ENCODE measurements around the gene NOXO1.

Gene NOXO1

GRCh38 chr16:1979271-1980029 is 1.8 kb downstream of the NOXO1 start:
- peak overlapping the region; percentile 56 to 57 for H3K9ac ChIP-seq (ENCODE audit: low read depth in 1 of 2, low read length in 2 of 2)
- H3K27me3 ChIP-seq (ENCODE audit: control insufficient read depth in 1 of 2, insufficient read depth in 2 of 2, low read length in 2 of 2) = peaks cover 13 to 15% of the 10 kb centered on the region in 2 donors
- H3K9me3 ChIP-seq (ENCODE audit: control insufficient read depth in 1 of 2, low read length in 2 of 2) = no peaks in the 10 kb centered on the region
- peaks cover 32 to 52% of the 10 kb centered on the region in 2 donors for H3K4me1 ChIP-seq (ENCODE audit: control insufficient read depth in 1 of 2, insufficient read depth in 2 of 2, low read length in 2 of 2)
- H3K4me3 ChIP-seq (ENCODE audit: low read depth in 1 of 2, low read length in 2 of 2) = peak overlapping the region; percentile 55 to 56
- H3K36me3 ChIP-seq (ENCODE audit: control insufficient read depth in 1 of 2, insufficient read depth in 2 of 2, low read length in 2 of 2) = peaks cover 15 to 42% of the 10 kb centered on the region in 2 donors
- H3K27ac ChIP-seq (ENCODE audit: low read depth, low read length) = peak overlapping the region; percentile 66

- peaks cover 13 to 15% of the 10 kb centered on the region in 2 donors for H3K27me3 ChIP-seq (ENCODE audit: control insufficient read depth in 1 of 2, insufficient read depth in 2 of 2, low read length in 2 of 2)
- peaks cover 15 to 46% of the 10 kb centered on the region in 2 donors for H3K36me3 ChIP-seq (ENCODE audit: control insufficient read depth in 1 of 2, insufficient read depth in 2 of 2, low read length in 2 of 2)
Observed at GRCh38 chr16:1978476-1979120, 2.7 kb downstream of the NOXO1 start.

GRCh38 chr16:1977875-1978268 is 3.4 kb downstream of the NOXO1 start:
- peaks cover 15 to 46% of the 10 kb centered on the region in 2 donors for H3K36me3 ChIP-seq (ENCODE audit: control insufficient read depth in 1 of 2, insufficient read depth in 2 of 2, low read length in 2 of 2)

More at GRCh38 chr16:1978476-1979120, 2.7 kb downstream of the NOXO1 start:
- Histone ChIP-seq H3K9ac (ENCODE audit: low read depth in 1 of 2, low read length in 2 of 2) (peak overlapping the region; percentile 43 to 56), H3K4me3 (ENCODE audit: low read depth in 1 of 2, low read length in 2 of 2) (peak overlapping the region; percentile 52 to 55), H3K9me3 (ENCODE audit: control insufficient read depth in 1 of 2, low read length in 2 of 2) (no peaks in the 10 kb centered on the region), H3K27ac (ENCODE audit: low read depth, low read length) (peak overlapping the region; percentile 32), H3K4me1 (ENCODE audit: control insufficient read depth in 1 of 2, insufficient read depth in 2 of 2, low read length in 2 of 2) (peaks cover 32 to 51% of the 10 kb centered on the region in 2 donors)

GRCh38 chr16:1976951-1977874 is 4.1 kb downstream of the NOXO1 start:
- Histone ChIP-seq H3K27ac (ENCODE audit: low read depth, low read length) (no peak overlapping the region), H3K27me3 (ENCODE audit: control insufficient read depth in 1 of 2, insufficient read depth in 2 of 2, low read length in 2 of 2) (peaks cover 13 to 15% of the 10 kb centered on the region in 2 donors), H3K4me3 (ENCODE audit: low read depth in 1 of 2, low read length in 2 of 2) (no peak overlapping the region), H3K9me3 (ENCODE audit: control insufficient read depth in 1 of 2, low read length in 2 of 2) (no peaks in the 10 kb centered on the region), H3K9ac (ENCODE audit: low read depth in 1 of 2, low read length in 2 of 2) (no peak overlapping the region), H3K36me3 (ENCODE audit: control insufficient read depth in 1 of 2, insufficient read depth in 2 of 2, low read length in 2 of 2) (peaks cover 15 to 46% of the 10 kb centered on the region in 2 donors), H3K4me1 (ENCODE audit: control insufficient read depth in 1 of 2, insufficient read depth in 2 of 2, low read length in 2 of 2) (peaks cover 24 to 43% of the 10 kb centered on the region in 2 donors)

More at GRCh38 chr16:1977875-1978268, 3.4 kb downstream of the NOXO1 start:
- H3K27ac ChIP-seq (ENCODE audit: low read depth, low read length) = no peak overlapping the region
- H3K27me3 ChIP-seq (ENCODE audit: control insufficient read depth in 1 of 2, insufficient read depth in 2 of 2, low read length in 2 of 2) = peaks cover 13 to 15% of the 10 kb centered on the region in 2 donors
- no peak overlapping the region for H3K9ac ChIP-seq (ENCODE audit: low read depth in 1 of 2, low read length in 2 of 2)
- no peaks in the 10 kb centered on the region for H3K9me3 ChIP-seq (ENCODE audit: control insufficient read depth in 1 of 2, low read length in 2 of 2)
- H3K4me1 ChIP-seq (ENCODE audit: control insufficient read depth in 1 of 2, insufficient read depth in 2 of 2, low read length in 2 of 2) = peaks cover 27 to 45% of the 10 kb centered on the region in 2 donors
- H3K4me3 ChIP-seq (ENCODE audit: low read depth in 1 of 2, low read length in 2 of 2) = no peak overlapping the region

- Histone ChIP-seq H3K9ac (ENCODE audit: low read depth in 1 of 2, low read length in 2 of 2) (no peak overlapping the region), H3K36me3 (ENCODE audit: control insufficient read depth in 1 of 2, insufficient read depth in 2 of 2, low read length in 2 of 2) (peaks cover 15 to 46% of the 10 kb centered on the region in 2 donors), H3K9me3 (ENCODE audit: control insufficient read depth in 1 of 2, low read length in 2 of 2) (no peaks in the 10 kb centered on the region), H3K27ac (ENCODE audit: low read depth, low read length) (no peak overlapping the region), H3K4me3 (ENCODE audit: low read depth in 1 of 2, low read length in 2 of 2) (no peak overlapping the region), H3K4me1 (ENCODE audit: control insufficient read depth in 1 of 2, insufficient read depth in 2 of 2, low read length in 2 of 2) (peaks cover 13 to 37% of the 10 kb centered on the region in 2 donors), H3K27me3 (ENCODE audit: control insufficient read depth in 1 of 2, insufficient read depth in 2 of 2, low read length in 2 of 2) (peaks cover 7 to 13% of the 10 kb centered on the region in 2 donors)
Observed at GRCh38 chr16:1976216-1976520, 5.1 kb downstream of the NOXO1 start.

GRCh38 chr16:1975432-1976215 is 5.6 kb downstream of the NOXO1 start:
- Histone ChIP-seq H3K4me1 (ENCODE audit: control insufficient read depth in 1 of 2, insufficient read depth in 2 of 2, low read length in 2 of 2) (peaks cover 8 to 36% of the 10 kb centered on the region in 2 donors), H3K4me3 (ENCODE audit: low read depth in 1 of 2, low read length in 2 of 2) (no peak overlapping the region), H3K27ac (ENCODE audit: low read depth, low read length) (no peak overlapping the region), H3K36me3 (ENCODE audit: control insufficient read depth in 1 of 2, insufficient read depth in 2 of 2, low read length in 2 of 2) (peaks cover 15 to 46% of the 10 kb centered on the region in 2 donors), H3K9me3 (ENCODE audit: control insufficient read depth in 1 of 2, low read length in 2 of 2) (no peaks in the 10 kb centered on the region), H3K27me3 (ENCODE audit: control insufficient read depth in 1 of 2, insufficient read depth in 2 of 2, low read length in 2 of 2) (peaks cover 2 to 7% of the 10 kb centered on the region in 2 donors), H3K9ac (ENCODE audit: low read depth in 1 of 2, low read length in 2 of 2) (no peak overlapping the region)

GRCh38 chr16:1974157-1975070 is 6.9 kb downstream of the NOXO1 start:
- no peak overlapping the region for H3K9ac ChIP-seq (ENCODE audit: low read depth in 1 of 2, low read length in 2 of 2)
- H3K4me3 ChIP-seq (ENCODE audit: low read depth in 1 of 2, low read length in 2 of 2) = no peak overlapping the region
- no peaks in the 10 kb centered on the region for H3K9me3 ChIP-seq (ENCODE audit: control insufficient read depth in 1 of 2, low read length in 2 of 2)
- peaks cover 4 to 24% of the 10 kb centered on the region in 2 donors for H3K4me1 ChIP-seq (ENCODE audit: control insufficient read depth in 1 of 2, insufficient read depth in 2 of 2, low read length in 2 of 2)
- no peak overlapping the region for H3K27ac ChIP-seq (ENCODE audit: low read depth, low read length)
- peaks cover 0 to 3% of the 10 kb centered on the region in 2 donors for H3K27me3 ChIP-seq (ENCODE audit: control insufficient read depth in 1 of 2, insufficient read depth in 2 of 2, low read length in 2 of 2)
- H3K36me3 ChIP-seq (ENCODE audit: control insufficient read depth in 1 of 2, insufficient read depth in 2 of 2, low read length in 2 of 2) = peaks cover 15 to 46% of the 10 kb centered on the region in 2 donors

GRCh38 chr16:1973461-1974156 is 7.7 kb downstream of the NOXO1 start:
- H3K4me3 ChIP-seq (ENCODE audit: low read depth in 1 of 2, low read length in 2 of 2) = no peak overlapping the region
- no peaks in the 10 kb centered on the region for H3K9me3 ChIP-seq (ENCODE audit: control insufficient read depth in 1 of 2, low read length in 2 of 2)
- peaks cover 4 to 20% of the 10 kb centered on the region in 2 donors for H3K4me1 ChIP-seq (ENCODE audit: control insufficient read depth in 1 of 2, insufficient read depth in 2 of 2, low read length in 2 of 2)
- peaks cover 0 to 3% of the 10 kb centered on the region in 2 donors for H3K27me3 ChIP-seq (ENCODE audit: control insufficient read depth in 1 of 2, insufficient read depth in 2 of 2, low read length in 2 of 2)
- H3K36me3 ChIP-seq (ENCODE audit: control insufficient read depth in 1 of 2, insufficient read depth in 2 of 2, low read length in 2 of 2) = peaks cover 15 to 45% of the 10 kb centered on the region in 2 donors
- no peak overlapping the region for H3K27ac ChIP-seq (ENCODE audit: low read depth, low read length)
- no peak overlapping the region for H3K9ac ChIP-seq (ENCODE audit: low read depth in 1 of 2, low read length in 2 of 2)

All from duodenal mucosa (tissue), 2 donors.